ENCODE results near the gene DNAI1. TPM values are rescaled to one million over a fixed set of nuclear protein-coding genes. Genes with fewer than 3 reads are reported as not detected.

DNAI1 gene
- total and polyA plus RNA-seq, 3 experiments from 2014 or later, result not detected

DNA sequence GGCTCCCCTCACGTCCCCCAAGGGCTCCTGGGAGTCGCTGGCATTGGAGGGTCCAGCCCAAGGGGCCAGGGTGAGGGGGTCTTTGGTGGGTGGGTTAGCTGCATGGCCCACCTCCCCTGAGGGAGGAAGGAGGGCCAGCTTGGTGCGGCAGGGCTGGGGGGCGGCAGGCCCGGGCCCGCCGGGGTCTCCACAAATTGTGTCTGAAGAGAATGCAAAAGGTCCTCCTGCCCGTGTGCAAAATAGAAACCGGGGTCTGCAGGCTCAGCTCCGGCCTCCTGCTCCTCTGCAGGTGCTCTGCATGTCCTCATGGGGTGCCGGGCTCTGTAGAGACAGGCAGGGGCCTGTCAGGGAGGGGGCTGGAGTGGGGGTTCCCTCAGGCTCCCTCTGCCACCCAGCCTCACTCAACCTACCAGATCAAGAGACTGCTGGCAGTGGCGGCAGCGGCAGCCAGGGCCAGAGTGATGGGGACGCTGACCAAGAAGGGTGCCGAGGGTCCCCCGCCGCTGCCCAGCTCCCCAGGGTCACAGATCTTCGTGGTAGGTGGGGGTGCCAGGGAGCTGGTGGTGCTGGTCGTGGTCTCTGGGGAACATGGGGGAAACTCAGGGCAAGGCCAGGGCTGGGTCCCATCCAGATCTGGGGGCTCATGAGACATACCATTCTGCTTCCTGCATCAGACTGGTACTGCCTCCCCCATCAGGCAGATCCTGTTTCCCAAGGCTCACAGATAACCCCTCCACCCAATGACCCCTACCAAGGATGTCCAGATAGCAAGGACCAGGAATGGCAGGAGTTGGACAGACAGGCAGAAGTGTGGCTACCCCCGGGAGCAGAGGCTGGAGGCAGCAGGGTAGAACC, 93.4 kb downstream of the DNAI1 start:
- POLR2A ChIA-PET, result no interaction called here
- Histone ChIP-seq H3K4me3 (ENCODE audit: low read length) (no peak overlapping the region), H3K27me3 (ENCODE audit: insufficient read depth, low read length, poor library complexity, severe bottlenecking) (no peaks in the 10 kb centered on the region), H3K36me3 (ENCODE audit: insufficient read depth, low read length) (no peaks in the 10 kb centered on the region), H3K9me3 (ENCODE audit: low read length) (no peaks in the 10 kb centered on the region), H3K27ac (ENCODE audit: low read depth, low read length) (no peak overlapping the region), H3K4me1 (ENCODE audit: insufficient read depth, low read length) (no peaks in the 10 kb centered on the region)
- Mint-ChIP-seq H3K4me3 (no peak overlapping the region), H3K27ac (no peak overlapping the region), H3K36me3 (no peaks in the 10 kb centered on the region), H3K27me3 (peaks cover 12 to 29% of the 10 kb centered on the region in 2 donors), H3K9me3 (no peaks in the 10 kb centered on the region), H3K4me1 (no peaks in the 10 kb centered on the region)
- no peak for DNase-seq
- CTCF ChIA-PET, result interaction anchor here (1.3 kb wide), 1 partner anchor 30 kb away, joined by 4 read pairs; no protein-coding TSS in a partner anchor

DNA sequence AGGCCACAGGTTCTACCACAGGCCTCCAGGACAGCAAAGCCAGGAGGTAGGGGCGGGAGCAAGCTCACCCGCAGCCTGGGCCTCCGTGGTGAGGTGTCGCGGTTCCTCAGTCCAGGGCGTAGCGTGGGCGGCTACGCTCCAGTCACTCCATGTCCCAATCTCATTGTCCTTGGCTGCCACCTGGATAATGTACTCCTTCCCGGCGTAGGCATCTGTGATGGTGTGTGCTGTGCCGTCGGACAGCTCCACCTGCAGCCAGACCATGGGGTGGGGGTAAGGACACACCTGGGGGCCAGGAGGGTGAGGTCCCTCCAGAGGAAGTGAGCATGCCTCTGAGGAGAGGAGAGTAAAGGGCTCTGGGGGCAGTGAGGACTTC, 94.0 kb downstream of the DNAI1 start:
- POLR2A ChIA-PET, result no interaction called here
- peaks cover 3% of the 10 kb centered on the region for H3K27me3 ChIP-seq (ENCODE audit: insufficient read depth, low read length, poor library complexity, severe bottlenecking)

DNA sequence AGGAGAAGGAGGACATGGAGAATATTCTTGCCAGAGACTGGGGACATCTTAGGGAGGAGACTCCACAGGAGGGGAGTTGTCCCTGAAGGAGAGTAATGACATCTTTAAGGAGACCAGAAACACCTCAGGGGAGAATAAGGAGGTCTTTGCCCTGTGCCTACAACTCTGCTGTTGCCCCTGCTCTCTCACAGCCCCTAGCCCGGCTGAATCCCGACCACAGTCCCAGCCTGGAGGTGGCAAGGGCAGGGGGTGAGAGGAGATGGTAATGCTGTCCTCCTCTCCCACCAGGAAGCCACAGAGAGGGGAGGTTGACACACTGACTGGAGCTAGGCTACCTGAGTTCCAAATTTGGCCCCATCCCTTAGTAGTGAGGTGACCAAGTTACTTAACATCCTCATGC, 94.4 kb downstream of the DNAI1 start:
- Histone ChIP-seq H3K9me3 (ENCODE audit: low read length) (no peaks in the 10 kb centered on the region), H3K4me1 (ENCODE audit: insufficient read depth, low read length) (no peaks in the 10 kb centered on the region), H3K4me3 (ENCODE audit: low read length) (no peak overlapping the region), H3K27ac (ENCODE audit: low read depth, low read length) (no peak overlapping the region), H3K27me3 (ENCODE audit: insufficient read depth, low read length, poor library complexity, severe bottlenecking) (peaks cover 4% of the 10 kb centered on the region), H3K36me3 (ENCODE audit: insufficient read depth, low read length) (no peaks in the 10 kb centered on the region)
- Mint-ChIP-seq H3K4me3 (no peak overlapping the region), H3K27me3 (peaks cover 14 to 36% of the 10 kb centered on the region in 2 donors), H3K9me3 (no peaks in the 10 kb centered on the region), H3K27ac (no peak overlapping the region), H3K36me3 (no peaks in the 10 kb centered on the region), H3K4me1 (no peaks in the 10 kb centered on the region)
- ChIA-PET CTCF (no interaction called here), POLR2A (no interaction called here)
- no peak for DNase-seq

More for the DNA sequence above, 94.0 kb downstream of the DNAI1 start:
- Mint-ChIP-seq H3K4me3 (no peak overlapping the region), H3K36me3 (no peaks in the 10 kb centered on the region), H3K9me3 (no peaks in the 10 kb centered on the region), H3K4me1 (no peaks in the 10 kb centered on the region), H3K27me3 (peaks cover 14 to 33% of the 10 kb centered on the region in 2 donors), H3K27ac (peak overlapping the region in 1 of 8 donors; percentile 44)
- no peak overlapping the region for H3K27ac ChIP-seq (ENCODE audit: low read depth, low read length)
- CTCF ChIA-PET, result no interaction called here
- no peaks in the 10 kb centered on the region for H3K9me3 ChIP-seq (ENCODE audit: low read length)
- no peaks in the 10 kb centered on the region for H3K36me3 ChIP-seq (ENCODE audit: insufficient read depth, low read length)
- H3K4me1 ChIP-seq (ENCODE audit: insufficient read depth, low read length), result no peaks in the 10 kb centered on the region
- H3K4me3 ChIP-seq (ENCODE audit: low read length), result no peak overlapping the region
- no peak for DNase-seq

DNA sequence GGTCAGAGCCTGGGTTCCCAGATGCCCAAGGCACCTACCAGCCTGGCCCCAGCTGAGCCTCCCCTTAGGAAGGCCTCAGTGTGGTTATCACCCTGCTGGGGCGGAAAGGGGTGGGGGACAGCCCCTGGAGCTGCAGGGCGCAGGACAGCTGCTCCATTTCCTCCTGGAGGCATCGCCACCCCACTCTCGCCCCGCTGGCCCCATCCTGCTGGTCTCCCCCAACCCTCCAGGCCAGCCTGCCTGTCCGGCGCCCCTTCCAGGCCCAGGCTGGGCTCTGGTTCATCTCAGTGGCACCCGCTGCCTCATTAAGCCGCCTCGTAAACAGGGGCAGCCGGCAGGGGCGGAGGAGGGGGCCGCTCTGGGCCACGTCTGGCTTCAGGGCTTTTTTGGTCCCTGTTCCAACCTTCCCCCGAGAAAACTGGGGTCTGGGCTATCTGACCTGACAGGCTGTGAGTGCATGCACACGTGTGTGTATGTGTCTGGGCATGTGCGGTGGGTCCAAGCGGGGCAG, 95.0 kb downstream of the DNAI1 start:
- Mint-ChIP-seq H3K27me3 (peaks cover 13 to 35% of the 10 kb centered on the region in 2 donors), H3K4me3 (no peak overlapping the region)
- H3K4me1 ChIP-seq (ENCODE audit: insufficient read depth, low read length), result no peaks in the 10 kb centered on the region

DNA sequence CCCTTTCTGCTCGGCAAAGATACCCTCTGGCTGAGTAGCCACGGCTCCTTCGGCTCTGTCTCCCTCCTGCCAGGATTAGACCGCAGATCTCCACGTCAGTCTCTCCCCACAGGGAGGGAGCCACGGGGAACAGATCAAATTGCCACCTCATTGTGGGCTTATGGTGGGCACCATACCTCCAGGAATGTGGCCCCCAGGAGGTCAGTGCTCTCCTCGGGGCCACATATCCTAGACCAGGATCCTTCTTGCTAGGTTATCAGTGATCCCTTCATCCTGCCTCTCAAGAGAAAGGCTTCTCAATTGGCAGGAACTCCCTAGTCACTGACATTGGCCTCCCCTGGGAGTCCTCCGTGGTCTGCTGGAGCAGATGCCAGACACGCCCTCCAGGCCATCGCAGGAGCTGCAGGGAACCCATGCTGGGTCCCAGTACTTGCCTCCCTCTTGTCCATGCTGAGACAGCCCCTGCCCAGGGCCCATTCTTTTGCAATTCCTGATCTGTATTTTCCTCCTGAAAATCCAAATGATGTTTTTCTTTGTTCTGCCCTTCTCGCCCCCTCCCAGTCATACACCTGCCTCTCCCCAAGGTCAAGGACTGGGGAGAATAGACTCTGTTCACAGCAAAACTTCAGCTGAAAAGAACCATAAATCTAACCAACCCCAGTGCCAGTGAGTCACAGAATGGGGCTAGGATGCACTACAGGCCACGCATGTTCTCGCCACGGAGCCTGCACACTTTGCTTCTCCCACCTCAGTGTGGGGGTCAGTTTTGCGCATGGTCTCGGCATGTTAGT, 95.8 kb downstream of the DNAI1 start:
- H3K27me3 ChIP-seq (ENCODE audit: insufficient read depth, low read length, poor library complexity, severe bottlenecking), result peaks cover 4% of the 10 kb centered on the region
- no peak overlapping the region for H3K4me3 ChIP-seq (ENCODE audit: low read length)
- no peaks in the 10 kb centered on the region for H3K9me3 Mint-ChIP-seq
- no peak overlapping the region for H3K27ac Mint-ChIP-seq
- ChIA-PET CTCF (no interaction called here), POLR2A (no interaction called here)
- no peak overlapping the region for H3K27ac ChIP-seq (ENCODE audit: low read depth, low read length)
- H3K4me1 Mint-ChIP-seq, result no peaks in the 10 kb centered on the region
- no peak for DNase-seq
- H3K36me3 Mint-ChIP-seq, result no peaks in the 10 kb centered on the region
- no peaks in the 10 kb centered on the region for H3K4me1 ChIP-seq (ENCODE audit: insufficient read depth, low read length)
- peaks cover 13 to 41% of the 10 kb centered on the region in 2 donors for H3K27me3 Mint-ChIP-seq
- no peak overlapping the region for H3K4me3 Mint-ChIP-seq
- H3K36me3 ChIP-seq (ENCODE audit: insufficient read depth, low read length), result no peaks in the 10 kb centered on the region
- H3K9me3 ChIP-seq (ENCODE audit: low read length), result no peaks in the 10 kb centered on the region

More for the DNA sequence above, 95.0 kb downstream of the DNAI1 start:
- DNase-seq, result no peak
- CTCF ChIA-PET, result no interaction called here
- H3K36me3 ChIP-seq (ENCODE audit: insufficient read depth, low read length), result no peaks in the 10 kb centered on the region
- no peaks in the 10 kb centered on the region for H3K9me3 ChIP-seq (ENCODE audit: low read length)
- H3K36me3 Mint-ChIP-seq, result no peaks in the 10 kb centered on the region
- peaks cover 4% of the 10 kb centered on the region for H3K27me3 ChIP-seq (ENCODE audit: insufficient read depth, low read length, poor library complexity, severe bottlenecking)
- H3K27ac Mint-ChIP-seq, result no peak overlapping the region
- POLR2A ChIA-PET, result no interaction called here
- H3K4me1 Mint-ChIP-seq, result no peaks in the 10 kb centered on the region
- no peak overlapping the region for H3K27ac ChIP-seq (ENCODE audit: low read depth, low read length)
- H3K9me3 Mint-ChIP-seq, result no peaks in the 10 kb centered on the region
- H3K4me3 ChIP-seq (ENCODE audit: low read length), result no peak overlapping the region

DNA sequence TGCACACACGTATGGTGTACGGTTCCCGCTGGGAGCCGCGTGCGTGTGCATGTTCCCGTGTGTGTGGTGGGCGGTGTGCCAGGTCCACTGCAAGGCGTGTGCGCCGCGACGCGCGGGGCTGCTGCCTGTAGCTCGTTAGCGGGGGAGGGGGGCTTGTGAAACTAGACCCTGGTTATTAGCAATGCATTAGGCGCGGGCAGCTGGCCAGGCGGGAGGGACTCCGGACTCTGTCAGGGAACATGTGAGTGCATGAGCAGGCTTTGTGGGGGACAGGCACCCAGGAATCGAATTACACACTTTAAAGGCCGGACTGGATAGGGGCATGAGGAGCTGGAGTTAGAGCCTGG, 96.4 kb downstream of the DNAI1 start:
- no peaks in the 10 kb centered on the region for H3K36me3 Mint-ChIP-seq
- no peak overlapping the region for H3K27ac Mint-ChIP-seq
- no peak overlapping the region for H3K4me3 ChIP-seq (ENCODE audit: low read length)
- H3K9me3 ChIP-seq (ENCODE audit: low read length), result no peaks in the 10 kb centered on the region
- no peaks in the 10 kb centered on the region for H3K36me3 ChIP-seq (ENCODE audit: insufficient read depth, low read length)
- no peak for DNase-seq
- H3K27me3 ChIP-seq (ENCODE audit: insufficient read depth, low read length, poor library complexity, severe bottlenecking), result peaks cover 4% of the 10 kb centered on the region
- H3K4me3 Mint-ChIP-seq, result no peak overlapping the region
- CTCF ChIA-PET, result no interaction called here
- no peak overlapping the region for H3K27ac ChIP-seq (ENCODE audit: low read depth, low read length)
- no peaks in the 10 kb centered on the region for H3K9me3 Mint-ChIP-seq
- H3K4me1 ChIP-seq (ENCODE audit: insufficient read depth, low read length), result no peaks in the 10 kb centered on the region
- H3K27me3 Mint-ChIP-seq, result peaks cover 13 to 43% of the 10 kb centered on the region in 2 donors
- no peaks in the 10 kb centered on the region for H3K4me1 Mint-ChIP-seq
- POLR2A ChIA-PET, result no interaction called here

DNA sequence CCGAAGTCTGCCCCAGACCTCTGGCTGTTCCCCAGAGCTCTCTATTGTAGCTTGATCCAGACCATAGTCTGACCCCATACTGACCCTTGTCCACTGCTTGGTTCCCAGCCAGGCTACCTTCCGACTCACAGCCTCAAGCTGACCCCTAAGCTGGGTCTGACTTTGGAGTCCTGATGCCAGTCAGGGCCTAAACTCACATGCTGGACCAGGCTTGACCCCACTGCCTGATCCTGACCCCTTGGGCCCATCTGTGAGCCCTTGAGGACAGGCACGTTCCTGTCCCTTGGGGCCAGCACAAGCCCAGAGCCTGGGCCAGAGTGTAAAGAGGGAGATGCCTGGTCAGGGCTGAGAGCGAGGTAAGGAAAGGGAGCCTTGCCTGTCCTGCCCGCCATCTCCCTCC, 96.9 kb downstream of the DNAI1 start:
- peaks cover 13 to 47% of the 10 kb centered on the region in 2 donors for H3K27me3 Mint-ChIP-seq
- no peak overlapping the region for H3K4me3 Mint-ChIP-seq
- no peaks in the 10 kb centered on the region for H3K36me3 Mint-ChIP-seq
- Histone ChIP-seq H3K4me1 (ENCODE audit: insufficient read depth, low read length) (no peaks in the 10 kb centered on the region), H3K27ac (ENCODE audit: low read depth, low read length) (no peak overlapping the region), H3K9me3 (ENCODE audit: low read length) (no peaks in the 10 kb centered on the region), H3K4me3 (ENCODE audit: low read length) (no peak overlapping the region), H3K36me3 (ENCODE audit: insufficient read depth, low read length) (no peaks in the 10 kb centered on the region), H3K27me3 (ENCODE audit: insufficient read depth, low read length, poor library complexity, severe bottlenecking) (peaks cover 4% of the 10 kb centered on the region)
- H3K27ac Mint-ChIP-seq, result no peak overlapping the region
- CTCF ChIA-PET, result no interaction called here
- no peak for DNase-seq
- peaks cover 0 to 2% (median 0%) of the 10 kb centered on the region in 3 donors for H3K4me1 Mint-ChIP-seq
- POLR2A ChIA-PET, result no interaction called here
- no peaks in the 10 kb centered on the region for H3K9me3 Mint-ChIP-seq

DNA sequence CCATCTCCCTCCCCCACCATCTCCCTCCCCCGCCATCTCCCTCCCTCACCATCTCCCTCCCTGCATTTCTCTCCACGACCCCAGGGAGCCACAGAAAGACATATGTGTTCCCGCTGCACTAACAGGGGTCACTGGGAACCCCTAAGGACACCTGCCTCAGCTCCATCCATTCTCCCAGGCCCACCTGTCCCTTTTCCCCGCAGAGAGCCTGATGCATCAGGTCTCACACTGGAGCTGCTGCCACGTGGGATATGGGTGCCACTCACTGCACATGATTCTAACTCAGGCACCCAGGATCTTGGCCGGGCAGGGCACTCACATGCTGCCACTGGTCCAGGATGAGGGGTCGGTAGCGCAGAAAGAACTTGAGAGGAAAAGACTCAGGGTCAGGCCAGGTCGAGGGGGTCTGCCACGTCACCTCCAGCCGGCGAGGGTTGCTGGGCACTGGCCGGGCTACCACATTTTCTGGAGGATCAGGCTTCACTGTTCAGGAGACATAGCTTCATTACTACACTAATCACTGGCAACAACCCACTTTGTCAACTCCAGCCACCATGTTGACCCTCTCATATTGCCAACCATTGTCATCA, 97.4 kb downstream of the DNAI1 start:
- POLR2A ChIA-PET, result no interaction called here
- Histone ChIP-seq H3K27me3 (ENCODE audit: insufficient read depth, low read length, poor library complexity, severe bottlenecking) (peaks cover 4% of the 10 kb centered on the region), H3K36me3 (ENCODE audit: insufficient read depth, low read length) (no peaks in the 10 kb centered on the region), H3K27ac (ENCODE audit: low read depth, low read length) (no peak overlapping the region), H3K4me3 (ENCODE audit: low read length) (no peak overlapping the region), H3K4me1 (ENCODE audit: insufficient read depth, low read length) (no peaks in the 10 kb centered on the region), H3K9me3 (ENCODE audit: low read length) (no peaks in the 10 kb centered on the region)
- CTCF ChIA-PET, result no interaction called here
- H3K4me1 Mint-ChIP-seq, result peaks cover 0 to 2% (median 0%) of the 10 kb centered on the region in 3 donors
- no peaks in the 10 kb centered on the region for H3K36me3 Mint-ChIP-seq
- peaks cover 13 to 49% of the 10 kb centered on the region in 2 donors for H3K27me3 Mint-ChIP-seq
- H3K4me3 Mint-ChIP-seq, result no peak overlapping the region
- no peak overlapping the region for H3K27ac Mint-ChIP-seq
- H3K9me3 Mint-ChIP-seq, result no peaks in the 10 kb centered on the region
- DNase-seq, result no peak

All from CD8-positive, alpha-beta memory T cell (primary cell).